Measurements from ENCODE around the gene TPP1. TPM values are rescaled to one million over a fixed set of nuclear protein-coding genes. Genes with fewer than 3 reads are reported as not detected.

The TPP1 gene
- total RNA-seq, 2 donors from 2014 or later: 66.7 to 75.6 TPM

DNA sequence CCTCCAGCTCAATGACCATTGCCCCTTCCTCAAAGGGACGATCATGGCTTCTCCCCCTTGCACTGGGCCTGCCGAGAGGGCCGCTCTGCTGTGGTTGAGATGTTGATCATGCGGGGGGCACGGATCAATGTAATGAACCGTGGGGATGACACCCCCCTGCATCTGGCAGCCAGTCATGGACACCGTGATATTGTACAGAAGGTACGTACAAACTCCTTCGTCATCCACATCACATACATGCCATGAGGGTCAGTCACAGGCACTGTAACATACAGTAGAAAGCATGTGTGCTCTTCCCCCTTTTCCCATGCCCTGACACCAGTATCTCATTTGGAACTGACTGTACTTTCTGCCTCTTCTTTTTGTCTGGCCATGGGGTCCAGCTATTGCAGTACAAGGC is 11.2 kb downstream of the TPP1 start:
- no peak for DNase-seq (ENCODE audit: low spot score)
- Histone ChIP-seq H3K4me1 (ENCODE audit: control insufficient read depth in 1 of 2, low read depth in 2 of 2) (peaks cover 50 to 66% of the 10 kb centered on the region in 2 donors), H3K9me3 (no peaks in the 10 kb centered on the region), H3K27ac (peak overlapping the region; percentile 99 to 100), H3K36me3 (peaks cover 35% of the 10 kb centered on the region), H3K4me3 (peak overlapping the region; percentile 89), H3K27me3 (replicated peaks; ENCODE audit: insufficient read depth) (no peaks in the 10 kb centered on the region)
- TF ChIP-seq CTCF (IDR thresholded peaks at IDR 0.05): no peak
- ATAC-seq (ENCODE audit: insufficient number of reproducible peaks, low FRiP score, low read depth): no peak

DNA sequence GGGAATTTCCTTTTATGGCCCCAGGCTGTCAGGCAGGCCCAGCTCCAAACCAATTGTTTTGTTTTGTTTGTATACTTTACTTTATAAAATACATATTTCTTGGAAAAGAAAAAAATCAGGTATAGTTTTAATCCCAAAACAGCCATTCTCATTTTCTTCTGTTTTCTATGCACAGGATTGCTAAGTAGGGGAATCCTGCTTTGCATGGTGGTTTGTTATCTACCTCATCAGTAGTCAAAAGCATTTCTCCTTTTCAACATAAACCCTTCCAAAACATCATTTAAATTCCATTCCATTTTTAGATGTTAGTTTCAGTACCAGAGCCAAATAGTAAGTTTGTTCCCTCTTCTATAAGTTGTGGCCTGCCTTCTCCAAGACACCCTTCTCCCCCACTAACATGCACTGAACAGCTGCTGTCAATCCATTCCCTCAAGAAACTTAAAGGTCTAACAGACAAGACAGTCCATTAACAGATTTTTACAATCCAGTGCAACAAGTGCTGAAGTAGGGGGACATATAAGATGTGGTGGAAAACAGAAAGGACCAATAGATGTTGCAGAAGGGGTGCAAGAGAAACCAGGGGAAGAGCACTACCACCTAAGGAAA is 11.9 kb downstream of the TPP1 start:
- no peak for DNase-seq (ENCODE audit: low spot score)
- no peaks in the 10 kb centered on the region for H3K27me3 ChIP-seq (replicated peaks; ENCODE audit: insufficient read depth)
- no peaks in the 10 kb centered on the region for H3K9me3 ChIP-seq
- H3K27ac ChIP-seq: peak overlapping the region; percentile 99 to 100
- H3K36me3 ChIP-seq: peaks cover 35% of the 10 kb centered on the region
- H3K4me1 ChIP-seq (ENCODE audit: control insufficient read depth in 1 of 2, low read depth in 2 of 2): peaks cover 50 to 69% of the 10 kb centered on the region in 2 donors
- no peak for ATAC-seq (ENCODE audit: insufficient number of reproducible peaks, low FRiP score, low read depth)
- no peak for TF ChIP-seq CTCF (IDR thresholded peaks at IDR 0.05)
- H3K4me3 ChIP-seq: peak overlapping the region; percentile 89

DNA sequence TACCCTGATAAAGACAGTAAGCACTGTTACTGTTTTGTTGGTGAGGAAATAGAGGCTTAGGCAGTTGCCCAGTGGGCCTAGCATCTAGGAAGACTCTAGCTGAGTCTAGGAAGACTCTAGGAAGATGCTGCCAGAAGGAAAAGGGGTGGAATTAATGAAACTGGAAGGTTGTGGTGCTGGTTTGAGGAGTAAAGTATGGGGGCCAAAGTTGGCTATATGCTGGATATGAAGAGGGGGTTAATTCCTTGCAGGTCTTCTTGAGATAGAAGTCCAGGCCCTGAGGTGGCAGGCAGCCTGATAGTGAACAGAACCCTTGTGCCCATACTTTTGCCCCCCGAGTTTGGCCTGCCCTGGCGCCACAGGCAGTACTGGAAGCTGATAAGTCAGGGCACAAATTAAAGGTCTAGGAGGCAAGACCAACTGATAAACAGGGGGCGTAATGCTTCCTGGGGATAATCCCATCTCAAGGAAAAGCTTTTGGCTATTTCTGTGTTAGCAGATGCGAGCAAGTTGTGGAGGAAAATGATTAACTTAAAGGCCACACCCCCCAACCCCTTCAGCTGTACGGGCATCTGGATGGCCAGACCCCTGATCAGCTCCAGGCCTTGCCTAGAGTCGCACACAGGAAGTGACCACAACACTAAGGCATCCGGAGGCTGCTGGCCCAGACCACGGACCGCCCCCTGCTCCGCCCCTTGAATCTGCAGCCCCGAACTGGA is 12.6 kb downstream of the TPP1 start:
- peaks cover 35% of the 10 kb centered on the region for H3K36me3 ChIP-seq
- no peaks in the 10 kb centered on the region for H3K27me3 ChIP-seq (replicated peaks; ENCODE audit: insufficient read depth)
- no peak for TF ChIP-seq CTCF (IDR thresholded peaks at IDR 0.05)
- H3K9me3 ChIP-seq: no peaks in the 10 kb centered on the region
- DNase-seq (ENCODE audit: low spot score): peak; percentile 90
- peak; percentile 39 for ATAC-seq (ENCODE audit: insufficient number of reproducible peaks, low FRiP score, low read depth)
- H3K4me1 ChIP-seq (ENCODE audit: control insufficient read depth in 1 of 2, low read depth in 2 of 2): peaks cover 57 to 76% of the 10 kb centered on the region in 2 donors
- peak overlapping the region; percentile 99 to 100 for H3K27ac ChIP-seq
- peak overlapping the region; percentile 89 for H3K4me3 ChIP-seq

DNA sequence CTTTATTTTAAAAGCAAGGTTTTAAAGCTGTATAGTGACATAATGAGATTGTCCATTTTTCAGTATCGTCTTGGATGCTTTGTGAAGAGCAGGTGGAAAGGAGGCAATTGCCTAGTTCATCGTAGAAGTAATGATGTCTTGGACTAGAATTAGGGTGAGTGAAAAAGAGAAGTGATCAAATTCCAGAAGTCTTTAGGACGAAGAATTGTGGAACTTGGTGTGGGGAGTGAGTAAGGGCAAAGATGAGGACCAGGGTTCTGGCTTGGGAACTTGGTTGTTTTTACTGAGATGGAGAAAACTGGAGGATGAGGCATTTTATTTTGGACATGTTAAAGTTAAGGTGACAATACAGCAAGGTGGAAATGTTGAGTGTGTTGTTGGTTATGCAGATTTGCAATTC is 14.4 kb downstream of the TPP1 start:
- no peaks in the 10 kb centered on the region for H3K27me3 ChIP-seq (replicated peaks; ENCODE audit: insufficient read depth)
- H3K4me3 ChIP-seq: peak overlapping the region; percentile 89
- H3K4me1 ChIP-seq (ENCODE audit: control insufficient read depth in 1 of 2, low read depth in 2 of 2): peaks cover 45 to 77% of the 10 kb centered on the region in 2 donors
- H3K36me3 ChIP-seq: peaks cover 29% of the 10 kb centered on the region
- H3K27ac ChIP-seq: peak overlapping the region; percentile 99 to 100
- no peak for TF ChIP-seq CTCF (IDR thresholded peaks at IDR 0.05)
- DNase-seq (ENCODE audit: low spot score) (no peak), ATAC-seq (ENCODE audit: insufficient number of reproducible peaks, low FRiP score, low read depth) (no peak)
- no peaks in the 10 kb centered on the region for H3K9me3 ChIP-seq

- DNase-seq (ENCODE audit: low spot score) (no peak), ATAC-seq (ENCODE audit: insufficient number of reproducible peaks, low FRiP score, low read depth) (no peak)
- Histone ChIP-seq H3K4me3 (peak overlapping the region; percentile 89), H3K36me3 (peaks cover 27% of the 10 kb centered on the region), H3K4me1 (ENCODE audit: control insufficient read depth in 1 of 2, low read depth in 2 of 2) (peaks cover 44 to 70% of the 10 kb centered on the region in 2 donors), H3K27me3 (replicated peaks; ENCODE audit: insufficient read depth) (no peaks in the 10 kb centered on the region), H3K27ac (peak overlapping the region; percentile 99 to 100), H3K9me3 (no peaks in the 10 kb centered on the region)
- peak; percentile 9 for TF ChIP-seq CTCF (IDR thresholded peaks at IDR 0.05)
Observed at GRCh38 chr11:6604081-6604626, 15.1 kb downstream of the TPP1 start.
